Left lung (tissue), 10 donors: ENCODE data around the gene KRT23. TPM values are rescaled to one million over a fixed set of nuclear protein-coding genes. Genes with fewer than 3 reads are reported as not detected.
A peak's percentile ranks its signal among the peaks of the same experiment; 100 is the strongest.

Experiments used
- ATAC-seq: fragments of 200-7000 bp; cut with Tn5 transposase; one replicate; pipeline ENCODE4 v1.9.1; 2020; ENCODE audit warnings: moderate library complexity
- DNase-seq, 4 donors: peaks; one replicate each; pipeline ENCODE4 v3.0.0-alpha.2; 2013 to 2020
- H3K27ac ChIP-seq, 2 donors: fragments of 200-600 bp; sonication (generic) in 1 of 2; one replicate each; pipeline versions ENCODE4 v1.5.0 to v1.8.0; 2020 to 2021
- H3K27me3 ChIP-seq, 2 donors: fragments of 200-600 bp; sonication (generic) in 1 of 2; one replicate each; pipeline versions ENCODE4 v1.5.0 to v1.8.0; 2020 to 2021
- H3K36me3 ChIP-seq, 2 donors: fragments of 200-600 bp; sonication (generic) in 1 of 2; one replicate each; pipeline versions ENCODE4 v1.5.0 to v1.8.0; 2020 to 2021
- H3K4me1 ChIP-seq, 2 donors: fragments of 200-600 bp; one replicate each; pipeline ENCODE4 v1.8.0; 2021
- H3K4me3 ChIP-seq, 2 donors: fragments of 200-600 bp; sonication (generic) in 1 of 2; one replicate each; pipeline versions ENCODE4 v1.5.0 to v1.8.0; 2020 to 2021; ENCODE audit warnings: mild to moderate bottlenecking in 1 of 2
- H3K9me3 ChIP-seq, 2 donors: fragments of 200-600 bp; sonication (generic) in 1 of 2; one replicate each; pipeline versions ENCODE4 v1.5.0 to v1.8.0; 2020 to 2021
- CTCF ChIP-seq, 2 donors: fragments of 200-600 bp; sonication (generic) in 1 of 2; IDR thresholded peaks; one replicate each; pipeline versions ENCODE4 v1.5.0 to v1.8.0; 2021; ENCODE audit warnings: antibody characterized with exemption in 2 of 2
- intact Hi-C, 2 donors: fragments of 100-400 bp; cut with DNase I; formaldehyde crosslinking; loops; one replicate each; pipeline versions ENCODE4 v1.11.2 to v1.14.2; 2022
- polyA plus RNA-seq, 6 donors: library from polyadenylated mRNA; unstranded; fragments of 120-200 nt; gene quantifications; one replicate each; pipeline ENCODE4 v1.2.1, GENCODE V29; 2013; ENCODE audit not compliant: insufficient read length in 6 of 6
- total RNA-seq, 2 donors: library from RNA; stranded (reverse); fragmentation: NEBNext Ultra II Directional; extraction: Animal tissue kit (Norgen Biotek cat#: 25700); gene quantifications; one replicate each; pipeline ENCODE4 v1.2.1, GENCODE V29; 2021
- donor health status: DM: no; HTN: yes; CAD: no.
- donor health status: DM: no; HTN: no; CAD: no.

Gene KRT23
- total and polyA plus RNA-seq, 8 donors, result 0.09 to 5.6 (median 0.29) TPM; not detected in 1

- no peaks in the 10 kb centered on the region for H3K4me1 ChIP-seq
- no peaks in the 10 kb centered on the region for H3K27me3 ChIP-seq
- peak overlapping the region in 1 of 2 donors; percentile 4 for H3K4me3 ChIP-seq
These were observed 22.7 kb upstream of the KRT23 start for GRCh38 chr17:40960144-40960543.

GRCh38 chr17:40958086-40958953, 20.9 kb upstream of the KRT23 start:
- no peak for TF ChIP-seq CTCF (IDR thresholded peaks at IDR 0.05)
- intact Hi-C loops, result no loop called here
- Histone ChIP-seq H3K27me3 (peaks cover 0 to under 1% of the 10 kb centered on the region in 2 donors), H3K36me3 (no peaks in the 10 kb centered on the region), H3K4me1 (no peaks in the 10 kb centered on the region), H3K4me3 (no peak overlapping the region), H3K9me3 (no peaks in the 10 kb centered on the region), H3K27ac (peak overlapping the region in 1 of 2 donors; percentile 30)
- DNase-seq (no peak), ATAC-seq (peak; percentile 73)

More at GRCh38 chr17:40960144-40960543, 22.7 kb upstream of the KRT23 start:
- TF ChIP-seq CTCF (IDR thresholded peaks at IDR 0.05), result no peak
- no peaks in the 10 kb centered on the region for H3K36me3 ChIP-seq
- H3K9me3 ChIP-seq, result no peaks in the 10 kb centered on the region
- peak; percentile 62 for ATAC-seq
- intact Hi-C loops, result no loop called here
- DNase-seq, result no peak
- H3K27ac ChIP-seq, result no peak overlapping the region

DNA sequence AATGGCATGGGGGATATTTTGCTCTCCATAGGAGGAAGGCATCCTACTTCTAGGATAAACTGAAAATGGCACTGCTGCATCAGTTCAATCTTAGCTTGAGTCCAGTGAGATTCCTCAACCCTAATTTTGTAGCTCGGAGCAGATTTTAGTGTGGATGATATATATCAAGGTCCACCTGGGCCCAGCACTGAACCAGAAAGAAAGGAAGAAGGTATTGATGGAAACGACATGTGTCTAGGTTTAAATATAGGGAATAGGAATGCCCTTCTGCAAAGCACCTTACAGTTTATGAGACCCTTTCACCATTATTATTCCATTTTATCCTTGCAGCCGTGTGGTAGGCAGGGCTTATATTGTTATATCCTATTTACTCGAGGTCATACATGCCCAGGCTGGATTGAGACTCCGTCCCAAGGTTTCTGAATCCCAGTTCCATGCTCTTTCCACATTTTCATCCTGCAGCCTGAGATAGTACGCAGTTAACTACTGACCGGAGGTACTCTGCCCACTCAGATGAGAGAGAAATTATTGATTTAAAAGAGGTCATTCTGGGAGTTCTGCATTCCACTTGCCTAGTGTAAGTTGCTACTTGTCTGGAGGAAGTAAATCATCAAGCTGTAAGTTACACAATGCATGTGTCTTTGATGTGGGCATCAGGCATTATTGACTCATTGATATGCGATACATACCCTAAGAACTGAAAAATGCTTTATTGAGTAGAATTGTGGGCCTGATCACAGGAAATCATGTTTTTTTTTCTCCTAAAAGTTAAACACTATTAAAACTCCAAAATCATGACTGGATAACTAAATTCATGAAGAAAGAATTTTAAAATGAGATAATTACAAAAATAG, 19.2 kb upstream of the KRT23 start:
- Histone ChIP-seq H3K4me3 (no peak overlapping the region), H3K36me3 (no peaks in the 10 kb centered on the region), H3K27me3 (peaks cover 0 to 3% of the 10 kb centered on the region in 2 donors), H3K9me3 (no peaks in the 10 kb centered on the region), H3K27ac (peak overlapping the region in 1 of 2 donors; percentile 30), H3K4me1 (no peaks in the 10 kb centered on the region)
- DNase-seq (peak in 1 of 4 donors; percentile 28), ATAC-seq (peak; percentile 57)
- TF ChIP-seq CTCF (IDR thresholded peaks at IDR 0.05), result no peak
- intact Hi-C loops, result no loop called here

- Histone ChIP-seq H3K9me3 (no peaks in the 10 kb centered on the region), H3K4me3 (no peak overlapping the region), H3K27me3 (peaks cover 0 to 24% of the 10 kb centered on the region in 2 donors), H3K27ac (no peak overlapping the region), H3K4me1 (no peaks in the 10 kb centered on the region), H3K36me3 (no peaks in the 10 kb centered on the region)
- no peak for TF ChIP-seq CTCF (IDR thresholded peaks at IDR 0.05)
- intact Hi-C loops, result no loop called here
- DNase-seq (no peak), ATAC-seq (no peak)
These were observed 16.4 kb upstream of the KRT23 start for GRCh38 chr17:40953881-40954280.

DNA sequence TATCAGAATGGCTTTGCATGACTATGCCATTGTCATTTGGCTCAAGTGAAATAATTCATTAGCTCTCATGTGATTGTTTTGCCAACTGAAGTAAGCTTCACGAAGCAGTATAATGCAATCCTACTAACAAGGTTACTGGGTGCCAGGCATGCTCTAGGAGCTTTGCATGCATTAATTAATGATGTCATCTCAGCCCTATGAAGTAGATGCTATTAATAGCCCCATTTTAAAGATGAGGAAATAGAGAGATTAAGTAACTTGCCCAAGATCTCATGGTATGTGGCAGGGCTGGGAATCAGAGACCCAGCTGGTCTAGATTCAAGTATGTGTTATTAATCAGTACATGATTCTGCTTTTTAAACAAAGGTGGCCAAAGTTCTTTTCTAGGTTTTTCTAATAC, 15.2 kb upstream of the KRT23 start:
- ATAC-seq (peak; percentile 70), DNase-seq (no peak)
- Histone ChIP-seq H3K4me1 (no peaks in the 10 kb centered on the region), H3K9me3 (no peaks in the 10 kb centered on the region), H3K27ac (peak overlapping the region in 1 of 2 donors; percentile 21), H3K4me3 (no peak overlapping the region), H3K36me3 (no peaks in the 10 kb centered on the region), H3K27me3 (peaks cover 0 to 36% of the 10 kb centered on the region in 2 donors)
- intact Hi-C loops, result no loop called here
- TF ChIP-seq CTCF (IDR thresholded peaks at IDR 0.05), result no peak
